Erythroblast (primary cell): ENCODE data around the gene UBA3.

Experiments
- GATA1 ChIP-seq: IDR thresholded peaks from 2 replicates; pipeline ENCODE4 v1.6.1; 2011; ENCODE audit warnings: low read depth, mild to moderate bottlenecking, control low read depth, low read length, moderate library complexity
- POLR2A ChIP-seq: IDR thresholded peaks from 2 replicates; pipeline ENCODE4 v1.6.1; 2011; ENCODE audit warnings: mild to moderate bottlenecking, low read length

DNA sequence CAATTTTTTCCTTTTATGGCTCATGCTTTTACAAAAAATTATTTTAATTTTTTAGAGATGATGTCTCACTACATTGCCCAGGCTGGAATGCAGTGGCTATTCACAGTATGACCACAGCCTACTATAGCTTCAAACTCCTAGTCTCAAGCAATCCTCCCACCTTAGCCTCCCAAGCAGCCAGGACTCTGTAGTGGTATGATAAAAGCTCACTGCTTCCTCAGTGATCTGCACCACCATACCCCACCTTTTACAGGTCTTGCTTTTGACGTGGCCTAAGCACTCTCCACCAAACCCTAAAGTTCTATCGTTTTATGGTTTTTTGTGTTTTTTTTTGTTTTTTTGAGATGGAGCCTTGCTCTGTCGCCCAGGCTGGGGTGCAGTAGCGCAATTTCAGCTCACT is 14.0 kb downstream of the UBA3 start:
- no peak for TF ChIP-seq POLR2A
- no peak for TF ChIP-seq GATA1
